Activated naive CD4-positive, alpha-beta T cell (primary cell): ENCODE measurements around the gene ACTA1.
"Not testable (repeated sequence)": the region's sequence is repeated elsewhere in the genome, so short reads cannot be mapped to it uniquely, and the experiment has no call there.

Experiments used
- DNase-seq, 4 experiments: peaks; one replicate each; lab custom pipeline; 2025; lab: John Stamatoyannopoulos, UW

ACTA1 gene

DNA sequence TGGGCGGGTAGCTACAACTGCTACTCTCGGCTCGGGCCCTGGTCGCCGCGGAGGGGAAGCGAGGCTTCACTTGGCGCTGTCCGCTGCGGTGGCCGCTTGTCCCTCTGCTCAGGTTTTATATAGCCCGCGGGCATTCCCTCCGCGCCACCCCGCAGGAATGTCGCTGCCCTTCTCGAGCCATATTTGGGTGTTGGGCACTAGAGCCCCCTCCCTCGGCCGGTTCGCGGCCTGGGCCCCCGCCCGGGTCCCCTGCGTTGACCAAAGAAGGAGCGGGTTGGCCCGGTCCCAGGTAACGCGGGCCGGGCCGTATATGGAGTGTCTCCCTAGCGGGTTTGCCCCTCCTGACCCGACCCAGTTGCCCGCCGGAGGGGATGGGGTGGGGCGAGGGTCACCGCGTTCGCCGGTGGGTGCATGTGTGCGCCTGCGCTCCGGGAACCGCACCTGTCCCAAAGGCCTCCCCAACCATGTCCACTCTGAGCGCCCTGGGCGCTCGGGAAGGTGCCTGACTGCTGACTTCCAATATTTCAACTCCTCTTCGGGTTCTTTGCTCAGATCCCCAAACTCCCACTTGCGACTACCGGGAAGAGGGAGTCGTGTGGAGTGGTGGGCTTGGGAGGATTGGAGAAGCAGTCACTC is at the start of gene ACTA1:
Gene ACTA1 (minus strand): TSS at position 90 of the 636 bp plus-strand sequence. CDS start 979 bp downstream, outside the sequence.
- no peak for DNase-seq

DNA sequence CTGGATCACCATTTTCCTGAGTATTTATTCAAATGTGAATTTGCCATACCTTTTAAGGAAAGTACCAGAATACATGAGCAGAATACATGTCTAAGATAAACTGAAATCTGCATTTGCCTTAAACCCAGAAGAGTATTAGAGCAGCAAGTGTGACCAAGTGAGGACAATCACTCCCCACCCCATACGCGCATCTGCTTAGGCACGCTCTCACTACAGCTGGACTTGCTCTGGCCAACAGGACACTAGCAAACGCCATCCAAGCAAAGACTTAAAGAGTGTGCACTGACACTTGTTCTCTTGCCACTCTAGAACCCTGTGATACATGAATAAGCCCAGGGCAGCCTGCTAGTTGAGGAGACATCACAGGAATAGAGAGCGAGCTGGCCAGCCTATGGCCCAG is 48.6 kb upstream of the ACTA1 start:
- DNase-seq: no peak

DNA sequence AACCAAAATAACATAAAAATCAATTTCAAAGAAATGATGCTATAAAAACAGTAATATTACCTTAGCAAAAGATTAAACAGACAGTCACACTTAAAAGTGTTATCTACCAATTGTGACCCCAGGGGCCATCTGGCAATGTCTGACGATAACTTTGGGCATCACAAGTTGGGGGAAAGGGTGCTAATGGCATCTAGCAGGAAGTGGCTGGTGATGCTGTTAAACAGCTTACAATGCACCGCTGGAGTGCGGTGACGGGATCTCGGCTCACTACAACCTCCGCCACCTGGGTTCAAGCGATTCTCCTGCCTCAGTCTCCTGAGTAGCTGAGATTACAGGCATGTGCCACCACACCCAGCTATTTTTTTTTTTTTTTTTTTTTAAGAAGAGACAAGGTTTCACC is 46.6 kb upstream of the ACTA1 start:
- no peak for DNase-seq

DNA sequence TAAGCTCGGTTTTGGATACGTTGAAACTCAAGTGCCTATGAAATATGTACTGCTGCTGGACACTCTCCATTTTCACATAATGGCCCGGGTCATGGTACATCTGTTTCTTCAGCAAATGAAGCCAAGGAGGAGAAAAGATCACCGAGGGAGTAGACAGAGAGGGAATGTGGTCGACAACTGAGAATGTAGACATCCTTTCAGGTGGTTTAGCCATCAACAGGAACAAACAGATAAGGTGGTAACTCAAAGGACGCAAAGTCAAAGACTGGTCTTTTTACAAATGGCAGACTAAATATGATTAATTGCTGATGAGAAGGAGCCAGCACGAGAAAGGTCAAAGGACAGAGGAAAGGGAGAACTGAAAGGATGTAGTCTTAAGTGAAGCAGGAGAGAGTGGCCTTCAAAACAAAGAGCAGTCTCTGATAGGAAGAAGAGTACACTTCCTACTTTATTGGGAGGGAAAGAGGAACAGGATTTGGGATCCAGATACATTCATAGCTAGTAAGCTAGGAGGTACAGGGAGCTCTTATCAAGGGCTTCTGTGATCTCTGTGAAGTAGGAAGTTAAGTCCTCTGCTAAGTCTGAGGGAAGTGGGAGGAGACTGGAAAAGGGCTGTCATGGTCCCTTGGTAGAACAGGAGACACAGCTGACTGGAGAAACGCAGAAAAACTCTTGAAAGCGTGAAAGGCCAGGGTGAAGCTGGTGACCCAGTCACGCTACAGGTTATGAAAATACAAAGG is 45.9 kb upstream of the ACTA1 start:
- DNase-seq: no peak

DNA sequence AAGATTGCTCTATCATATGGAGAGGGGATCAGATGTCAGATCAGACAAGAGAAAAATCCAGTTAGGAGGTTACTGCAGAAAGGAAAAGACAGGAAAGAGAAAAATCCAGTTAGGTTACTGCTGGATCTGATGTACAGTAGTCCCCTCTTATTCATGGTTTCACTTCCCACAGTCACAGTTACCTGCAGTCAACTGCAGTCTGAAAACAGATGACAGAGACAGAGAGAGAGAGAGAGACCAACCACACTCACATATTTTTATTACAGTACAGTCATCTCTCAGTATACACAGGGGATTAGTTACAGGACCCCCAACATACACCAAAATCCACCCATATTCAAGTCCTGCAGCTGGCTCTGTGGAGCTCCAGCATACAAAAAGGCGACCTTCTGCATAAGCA is 45.0 kb upstream of the ACTA1 start:
- no peak for DNase-seq

DNA sequence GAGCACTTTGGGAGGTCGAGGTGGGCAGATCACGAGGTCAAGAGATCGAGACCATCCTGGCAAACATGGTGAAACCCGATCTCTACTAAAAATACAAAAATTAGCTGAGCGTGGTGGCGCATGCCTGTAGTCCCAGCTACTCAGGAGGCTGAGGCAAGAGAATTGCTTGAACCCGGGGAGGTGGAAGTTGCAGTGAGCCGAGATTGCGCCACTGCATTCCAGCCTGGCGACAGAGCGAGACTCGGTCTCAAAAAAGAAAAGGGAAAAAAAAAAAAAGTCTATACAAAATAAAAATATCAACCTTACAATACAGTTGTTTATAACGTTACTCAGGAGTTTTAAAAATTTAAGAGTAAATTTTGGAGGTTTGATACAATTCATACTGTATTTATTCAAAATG is 42.0 kb upstream of the ACTA1 start:
- DNase-seq: not testable (repeated sequence)

DNA sequence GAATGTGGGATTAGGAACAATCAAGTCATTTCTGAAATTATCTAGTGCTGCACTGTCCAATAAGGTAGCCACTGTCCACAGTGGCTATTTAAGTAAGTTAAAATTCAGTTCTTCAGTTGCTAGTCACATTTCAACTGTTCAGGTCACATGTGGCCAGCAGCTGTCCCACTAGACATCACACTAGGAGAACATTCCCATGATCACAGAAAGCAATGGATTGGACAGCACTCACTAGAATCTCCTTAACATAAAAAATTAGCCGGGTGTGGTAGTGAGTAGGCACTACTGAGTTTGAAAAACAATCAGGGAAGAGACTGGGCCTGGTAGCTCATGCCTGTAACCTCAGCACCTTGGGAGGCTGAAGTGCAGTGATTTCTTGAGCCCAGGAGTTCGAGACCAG is 40.6 kb upstream of the ACTA1 start:
- no peak for DNase-seq

DNA sequence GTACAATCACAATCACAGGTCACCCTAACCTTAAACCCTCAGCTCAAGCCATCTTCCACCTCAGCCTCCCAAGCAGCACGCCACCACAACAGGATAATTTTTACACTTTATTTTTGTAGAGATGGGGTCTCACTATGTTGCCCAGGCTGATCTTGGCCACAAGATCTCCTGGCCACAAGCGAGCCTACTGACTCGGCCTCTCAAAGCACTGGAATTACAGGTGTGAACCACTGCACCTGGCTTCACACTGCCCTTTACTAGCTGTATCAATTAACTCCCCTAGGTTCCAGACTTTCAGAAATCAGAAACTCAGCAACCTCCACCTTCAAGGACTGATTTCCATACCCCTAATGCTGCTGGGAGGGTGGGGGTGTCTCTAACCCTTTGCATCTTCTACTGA is 37.3 kb upstream of the ACTA1 start:
- no peak for DNase-seq

DNA sequence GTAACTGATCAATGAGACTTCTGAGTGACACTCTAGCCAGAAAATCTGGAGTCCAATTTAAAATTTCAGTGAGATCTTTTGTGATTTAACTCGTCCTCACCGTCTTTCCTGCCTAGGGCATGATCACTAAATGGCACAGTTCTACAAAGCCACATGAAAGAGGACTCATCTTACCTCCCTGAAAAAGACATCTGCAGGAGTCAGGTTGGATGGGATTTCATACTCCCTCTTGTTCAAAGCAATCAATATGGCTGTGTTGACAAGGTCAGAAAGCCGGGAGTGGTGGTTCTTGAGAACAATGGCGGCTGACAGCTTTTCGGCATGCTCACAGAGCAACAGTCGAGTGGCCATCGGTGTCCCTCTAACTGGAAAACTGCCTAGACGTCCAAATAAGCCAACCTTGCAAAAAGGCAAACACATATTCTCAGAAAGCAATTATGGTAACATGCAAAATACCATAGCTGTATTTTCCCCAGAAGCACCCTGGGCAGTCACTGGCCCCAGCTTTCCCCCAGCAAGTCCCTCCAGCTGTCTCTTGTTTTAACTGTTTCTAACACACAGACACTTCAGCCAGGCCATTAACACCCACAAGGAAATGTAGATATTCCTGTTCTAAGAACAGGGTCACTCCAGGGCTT is 36.6 kb upstream of the ACTA1 start:
- no peak for DNase-seq

DNA sequence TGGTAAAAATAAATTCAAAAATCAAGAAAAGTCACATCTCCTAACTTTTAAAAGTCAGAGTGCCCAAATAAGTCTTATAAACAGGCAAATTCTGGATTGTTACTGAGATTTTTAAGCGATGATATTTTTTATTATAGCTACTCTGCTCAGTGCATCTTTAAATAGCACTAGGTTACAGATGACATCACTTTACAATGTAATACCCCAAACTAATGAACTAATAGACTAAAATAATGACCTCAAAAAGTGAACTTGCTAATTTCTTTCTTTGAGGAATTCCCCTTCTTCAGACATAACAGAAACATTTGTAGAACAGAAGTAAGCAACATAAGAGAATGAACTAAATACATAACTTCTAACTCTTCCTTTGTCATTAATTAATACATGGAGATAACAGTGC is 33.0 kb upstream of the ACTA1 start:
- DNase-seq: no peak

DNA sequence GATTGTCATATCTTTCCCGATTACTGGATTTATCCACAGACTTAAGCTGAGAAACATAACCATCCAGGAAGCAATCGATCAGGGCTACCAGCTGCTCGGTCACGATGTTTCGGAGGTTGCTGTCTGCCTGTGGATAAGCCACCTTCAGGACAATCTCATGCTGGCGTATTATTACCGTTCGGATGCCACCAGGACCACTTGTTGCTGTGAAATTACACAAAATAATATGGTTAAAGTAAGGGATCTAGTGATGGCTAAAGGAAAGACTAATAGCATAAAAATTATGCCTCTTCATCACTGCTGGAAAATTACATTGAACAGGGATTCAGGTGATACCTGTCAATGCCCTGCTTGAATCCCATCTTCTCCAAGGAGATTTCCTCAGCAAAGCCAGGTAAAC is 30.8 kb upstream of the ACTA1 start:
- no peak for DNase-seq

DNA sequence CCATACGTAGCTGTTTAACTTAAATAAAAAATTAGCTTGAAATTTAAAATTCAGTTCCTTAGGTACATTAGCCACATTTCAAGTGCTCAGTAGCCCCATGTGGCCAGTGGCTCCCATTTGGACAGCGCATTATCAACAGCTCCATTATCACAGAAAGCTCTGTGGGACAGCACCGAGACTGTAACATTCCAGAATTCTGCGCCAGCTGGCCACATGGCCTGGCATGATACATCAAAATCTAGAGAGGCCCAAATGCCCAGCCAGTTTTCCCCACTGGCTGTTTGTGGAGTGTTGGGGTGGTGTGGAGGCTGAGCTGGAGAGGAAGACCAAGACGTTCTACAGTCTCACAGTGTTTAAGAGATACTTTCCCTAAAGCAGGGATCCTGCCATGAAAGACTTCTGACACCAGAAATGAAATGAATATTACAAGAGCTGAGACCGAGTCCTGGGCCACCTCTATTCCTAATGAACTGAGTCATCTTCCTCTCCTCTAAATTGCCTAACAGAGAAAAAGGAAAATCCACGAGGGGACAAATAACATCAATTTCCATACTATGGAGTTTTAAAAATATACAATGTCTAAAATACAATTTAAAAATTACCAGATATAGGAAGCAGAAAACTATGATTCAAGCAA is 27.3 kb upstream of the ACTA1 start:
- no peak for DNase-seq

DNA sequence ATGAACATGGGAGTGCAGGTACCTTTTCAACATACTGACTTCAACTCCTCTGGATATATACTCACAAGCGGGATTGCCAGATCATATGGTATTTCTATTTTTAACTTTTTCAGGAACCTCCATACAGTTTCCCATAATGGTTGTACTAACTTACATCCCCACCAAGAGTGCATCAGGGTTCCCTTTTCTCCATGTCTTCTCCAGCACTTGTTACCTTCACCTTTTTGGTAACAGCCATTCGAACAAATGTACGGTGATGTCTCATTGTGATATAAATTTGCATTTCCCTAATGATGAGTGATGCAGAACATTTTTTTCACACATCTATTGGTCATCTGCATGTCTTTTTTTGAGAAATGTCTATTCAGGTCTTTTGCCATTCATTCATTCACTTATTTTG is 25.9 kb upstream of the ACTA1 start:
- DNase-seq: no peak

DNA sequence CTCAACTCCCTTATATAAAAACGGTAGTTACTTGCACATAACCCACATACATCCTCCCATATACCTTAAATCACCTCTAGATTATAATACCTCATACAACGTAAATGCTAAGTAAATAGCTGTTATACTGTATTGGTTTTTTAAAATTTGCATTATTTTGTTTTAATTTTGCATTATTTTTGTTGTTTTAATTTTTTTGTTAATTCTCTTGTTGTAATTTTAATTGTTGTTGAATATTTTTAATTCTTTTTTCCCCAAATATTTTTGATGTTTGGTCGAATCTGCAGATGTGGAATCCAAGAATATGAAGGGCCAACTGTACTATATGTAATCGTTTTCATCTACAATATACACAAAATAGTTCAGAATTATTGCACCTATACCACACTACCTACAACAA is 23.5 kb upstream of the ACTA1 start:
- DNase-seq: no peak

DNA sequence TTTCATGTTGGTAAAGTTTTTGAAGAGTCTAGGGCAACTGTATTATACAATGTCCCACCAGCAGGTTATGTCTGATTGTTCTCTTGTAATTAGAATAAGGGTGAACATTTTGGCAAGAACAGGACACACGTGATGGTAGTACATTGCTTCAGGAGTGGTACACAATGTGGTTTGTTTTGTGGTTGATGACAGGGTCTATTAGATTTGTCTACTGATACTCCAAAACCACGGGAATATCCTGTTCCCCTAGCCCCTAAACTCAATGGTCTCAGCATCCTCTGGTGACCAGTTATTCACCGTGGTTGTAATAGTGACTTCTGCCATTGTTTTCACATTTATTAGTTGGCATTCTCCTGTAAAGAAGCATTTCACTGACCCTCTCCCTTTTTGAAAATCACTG is 22.1 kb upstream of the ACTA1 start:
- DNase-seq: no peak

DNA sequence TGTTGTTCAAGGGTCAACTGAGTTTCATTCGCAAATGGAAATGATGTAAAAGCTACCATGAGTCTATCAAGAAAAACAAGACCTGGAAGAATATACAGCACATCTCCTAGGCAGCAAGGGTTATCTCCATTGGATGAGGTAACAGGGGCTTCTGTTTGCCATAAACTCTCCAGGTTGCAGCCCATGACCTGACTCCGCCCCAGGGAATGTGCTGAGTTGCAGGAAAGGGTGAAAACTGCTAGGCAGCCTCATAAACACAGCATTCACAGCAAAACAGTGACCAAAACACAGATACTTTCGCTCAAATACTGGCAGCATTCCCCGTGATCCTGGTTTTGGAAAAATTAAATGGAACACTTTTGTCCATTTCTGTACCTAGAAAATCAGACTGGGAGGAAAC is 20.2 kb upstream of the ACTA1 start:
- no peak for DNase-seq

DNA sequence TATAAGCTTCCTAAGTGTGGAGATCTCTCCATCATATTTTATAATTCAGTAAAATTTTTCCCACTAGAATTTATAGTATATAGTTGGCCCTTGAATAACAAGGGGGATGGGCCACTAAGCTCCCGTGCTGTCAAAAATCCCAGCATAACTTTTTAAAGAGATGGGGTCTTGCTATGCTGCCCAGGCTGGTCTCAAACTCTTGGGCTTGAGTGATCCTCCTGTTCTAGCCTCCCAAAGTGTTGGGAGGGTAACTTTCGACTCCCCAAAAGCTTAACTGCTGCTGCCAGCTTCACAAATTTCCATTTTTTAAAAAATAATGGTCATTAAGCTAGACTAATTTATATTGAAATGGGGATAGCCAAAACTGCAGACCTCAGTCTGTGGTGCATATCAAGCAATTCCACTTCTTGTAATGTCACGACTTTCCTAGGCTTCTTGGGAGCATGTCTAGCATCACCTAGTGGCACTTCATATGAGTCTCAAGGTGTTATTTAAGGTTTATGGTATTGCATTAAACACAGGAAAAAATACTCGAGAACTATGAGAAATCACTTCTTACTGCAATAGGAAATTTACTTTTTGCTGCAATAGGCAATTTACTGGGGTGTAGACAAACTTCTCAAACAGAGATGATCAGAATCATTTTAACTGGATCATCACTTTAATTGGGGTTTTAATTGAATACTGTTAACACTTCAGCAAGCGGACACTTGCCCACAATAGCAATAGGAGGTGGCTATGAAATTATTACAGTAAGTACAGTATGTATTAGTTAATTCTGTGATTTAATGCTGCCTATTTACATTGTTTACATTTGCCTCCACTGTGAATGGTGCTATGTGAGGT is 19.3 kb upstream of the ACTA1 start:
- DNase-seq: no peak

DNA sequence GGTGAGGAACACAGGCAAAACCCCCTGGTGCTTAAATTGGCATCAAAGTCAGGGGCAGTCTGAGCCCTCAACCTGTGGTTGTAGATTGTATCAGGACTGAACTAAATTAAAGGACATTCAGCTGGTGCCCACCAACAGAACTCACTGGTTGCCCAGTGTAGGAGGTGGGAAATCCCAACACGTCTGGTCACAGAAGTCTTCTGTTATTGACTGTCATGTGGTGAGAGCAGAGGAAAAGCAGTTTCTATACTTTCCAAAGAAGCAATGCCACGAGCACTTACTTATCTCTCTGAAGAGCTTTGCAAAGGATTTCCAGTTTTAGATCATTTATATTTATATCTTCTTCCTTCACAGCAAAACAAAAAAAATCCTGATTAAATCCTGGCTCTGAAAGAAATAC is 15.0 kb upstream of the ACTA1 start:
- no peak for DNase-seq

DNA sequence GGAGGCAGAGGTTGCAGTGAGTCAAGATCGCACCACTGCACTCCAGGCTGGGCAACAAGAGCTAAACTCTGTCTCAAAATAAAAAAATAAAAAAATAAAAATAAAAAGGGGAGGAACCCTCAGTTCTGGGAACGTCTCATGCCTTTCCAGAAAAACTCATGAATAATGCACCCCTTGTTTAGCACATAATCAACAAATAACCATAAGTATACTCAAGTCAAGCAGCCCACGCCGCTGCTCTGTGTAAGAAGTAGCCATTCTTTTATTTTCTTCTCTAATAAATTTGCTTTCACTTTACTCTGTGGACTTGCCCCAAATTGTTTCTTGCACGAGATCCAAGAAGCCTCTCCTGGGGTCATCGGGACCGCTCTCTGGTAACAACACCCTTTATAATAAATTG is 14.5 kb upstream of the ACTA1 start:
- no peak for DNase-seq

DNA sequence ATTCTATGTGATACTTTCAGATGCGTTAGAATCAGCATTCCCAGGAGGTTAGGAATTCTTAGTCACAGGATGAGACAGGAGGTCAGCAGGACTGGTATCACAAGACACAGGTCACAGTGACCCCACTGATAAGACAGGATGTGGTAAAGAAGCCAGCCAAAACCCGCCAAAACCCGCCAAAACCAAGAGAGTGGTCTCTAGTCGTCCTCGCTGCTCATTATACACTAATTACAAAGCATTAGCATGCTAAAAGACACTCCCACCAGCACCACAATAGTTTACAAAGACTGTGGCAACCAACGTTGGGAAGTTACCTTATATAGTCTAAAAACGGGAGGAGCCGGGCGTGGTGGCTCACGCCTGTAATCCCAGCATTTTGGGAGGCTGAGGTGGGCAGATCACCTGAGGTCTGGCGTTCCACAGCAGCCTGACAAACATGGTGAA is 13.9 kb upstream of the ACTA1 start:
- DNase-seq: no peak

DNA sequence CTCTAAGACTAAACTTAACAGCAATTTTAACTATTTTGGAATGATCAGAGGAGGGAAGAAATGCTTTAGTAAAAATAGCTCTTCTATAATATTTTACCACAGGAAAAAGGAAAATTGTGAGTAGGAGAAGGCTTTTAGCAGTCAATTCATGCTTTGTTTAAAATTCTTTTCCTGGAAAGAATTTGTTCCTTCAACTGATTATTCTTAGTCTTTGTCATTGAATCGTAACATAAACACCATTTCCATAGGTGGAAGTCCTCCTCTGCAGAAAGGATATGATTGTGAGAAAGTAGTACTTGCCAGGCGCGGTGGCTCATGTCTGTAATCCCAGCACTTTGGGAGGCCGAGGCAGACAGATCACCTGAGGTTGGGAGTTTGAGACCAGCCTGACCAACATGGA is 11.9 kb upstream of the ACTA1 start:
- DNase-seq: no peak
